SK-N-SH (cell line): ENCODE data around the gene MAML3. TPM values are rescaled to one million over a fixed set of nuclear protein-coding genes. Genes with fewer than 3 reads are reported as not detected.
A peak's percentile ranks its signal among the peaks of the same experiment; 100 is the strongest.

Experiments
- CTCF ChIA-PET: fragments of 300-600, 350-600 bp; formaldehyde crosslinking; extraction: SDS; loops from one replicate; lab custom pipeline; 2021; lab: Yijun Ruan, JAX
- POLR2A ChIA-PET: fragments of 350-600 bp; sonication (Branson Sonifier 250); formaldehyde crosslinking; extraction: SDS; loops from one replicate; lab custom pipeline; 2020; ENCODE audit warnings: antibody characterized with exemption, inconsistent platforms; lab: Yijun Ruan, JAX
- DNase-seq: peaks from one replicate; pipeline ENCODE4 v3.0.0; 2012
- H2AFZ ChIP-seq: fragments of 200-600 bp; sonication (generic); 2 replicates; pipeline ENCODE4 v1.8.1; 2016; ENCODE audit warnings: antibody characterized with exemption, mild to moderate bottlenecking, low read depth
- H3F3A ChIP-seq: fragments of 200-600 bp; sonication (generic); replicated peaks from 2 replicates; pipeline ENCODE3; 2016; ENCODE audit warnings: antibody characterized with exemption, mild to moderate bottlenecking; ENCODE audit not compliant: insufficient read depth
- H3K27ac ChIP-seq, 2 experiments: fragments of 200-500 bp in 1 of 2; fragments of 200-600 bp in 1 of 2; sonication (Bioruptor generic) in 1 of 2; sonication (generic), shearing (Covaris generic) in 1 of 2; 2 replicates each; pipeline versions ENCODE4 v1.5.1 to v1.6.1; 2014 to 2016; ENCODE audit warnings: low read depth in 2 of 2, inconsistent platforms in 1 of 2, low read length in 1 of 2, mild to moderate bottlenecking in 1 of 2, mixed read lengths in 1 of 2
- H3K27me3 ChIP-seq: fragments of 200-600 bp; sonication (generic), shearing (Covaris generic); 2 replicates; pipeline ENCODE4 v1.6.1; 2016; ENCODE audit warnings: mixed run types; ENCODE audit not compliant: insufficient read depth
- H3K36me3 ChIP-seq, 2 experiments: fragments of 200-500 bp in 1 of 2; fragments of 200-600 bp in 1 of 2; sonication (Bioruptor generic) in 1 of 2; sonication (generic) in 1 of 2; replicated peaks in 1 of 2; 2 replicates each; pipeline versions ENCODE3 to v1.5.1; 2014 to 2016; ENCODE audit warnings: low read length in 1 of 2, mild to moderate bottlenecking in 1 of 2; ENCODE audit not compliant: insufficient read depth in 2 of 2, control insufficient read depth in 1 of 2
- H3K4me1 ChIP-seq, 2 experiments: fragments of 200-500 bp in 1 of 2; fragments of 200-600 bp in 1 of 2; sonication (Bioruptor generic) in 1 of 2; sonication (generic), shearing (Covaris generic) in 1 of 2; 2 replicates each; pipeline versions ENCODE4 v1.5.1 to v1.6.1; 2014 to 2016; ENCODE audit warnings: low read depth in 1 of 2, low read length in 1 of 2, mixed run types in 1 of 2; ENCODE audit not compliant: insufficient read depth in 2 of 2, control insufficient read depth in 1 of 2
- H3K4me2 ChIP-seq: fragments of 200-600 bp; sonication (generic), shearing (Covaris generic); 2 replicates; pipeline ENCODE4 v1.6.1; 2017; ENCODE audit warnings: mixed run types
- H3K4me3 ChIP-seq, 2 experiments: fragments of 200-500 bp in 1 of 2; fragments of 200-600 bp in 1 of 2; sonication (Bioruptor generic) in 1 of 2; sonication (generic), shearing (Covaris generic) in 1 of 2; 2 replicates each; pipeline versions ENCODE4 v1.5.1 to v1.8.1; 2014 to 2016; ENCODE audit warnings: low read depth in 2 of 2, inconsistent platforms in 1 of 2, low read length in 1 of 2, mild to moderate bottlenecking in 1 of 2, mixed read lengths in 1 of 2, moderate library complexity in 1 of 2
- H3K79me2 ChIP-seq: fragments of 200-600 bp; sonication (generic); 2 replicates; pipeline ENCODE4 v1.8.1; 2017; ENCODE audit warnings: mild to moderate bottlenecking; ENCODE audit not compliant: insufficient read depth
- H3K9ac ChIP-seq: fragments of 200-600 bp; sonication (generic); 2 replicates; pipeline ENCODE4 v1.6.1; 2017; ENCODE audit warnings: mixed run types
- H3K9me2 ChIP-seq: fragments of 200-600 bp; sonication (generic); 2 replicates; pipeline ENCODE4 v1.6.1; 2017; ENCODE audit warnings: mixed run types
- H3K9me3 ChIP-seq: fragments of 200-600 bp; sonication (generic); 2 replicates; pipeline ENCODE4 v1.6.1; 2017; ENCODE audit warnings: mixed run types, mild to moderate bottlenecking, moderate library complexity
- H4K20me1 ChIP-seq: fragments of 200-600 bp; sonication (generic); 2 replicates; pipeline ENCODE4 v1.6.1; 2017; ENCODE audit warnings: mild to moderate bottlenecking, mixed run types; ENCODE audit not compliant: insufficient read depth
- CHD2 ChIP-seq: fragments of 150-350 bp; IDR thresholded peaks from 2 replicates; pipeline ENCODE4 v1.6.1; 2018; ENCODE audit warnings: low read length; ENCODE audit not compliant: partially characterized antibody
- EZH2phosphoT487 ChIP-seq: fragments of 200-600 bp; sonication (generic); IDR thresholded peaks from 2 replicates; pipeline ENCODE4 v1.6.1; 2017; ENCODE audit warnings: low read depth, mixed run types, mild to moderate bottlenecking, antibody characterized with exemption, moderate library complexity, borderline replicate concordance
- FOXJ3 ChIP-seq: sonication (generic); formaldehyde crosslinking; IDR thresholded peaks from 2 replicates; pipeline ENCODE4 v1.5.1; 2020; ENCODE audit warnings: mild to moderate bottlenecking, missing genetic modification reagents
- GATA2 ChIP-seq: sonication (generic); formaldehyde crosslinking; IDR thresholded peaks from 2 replicates; pipeline ENCODE4 v1.5.0; 2020; ENCODE audit warnings: mild to moderate bottlenecking, missing genetic modification reagents
- IRF3 ChIP-seq: fragments of 150-350 bp; IDR thresholded peaks from 2 replicates; pipeline ENCODE4 v1.6.1; 2016; ENCODE audit warnings: mild to moderate bottlenecking, low read depth, low read length
- JUND ChIP-seq: IDR thresholded peaks from 2 replicates; pipeline ENCODE4 v1.4.0; 2012
- MEF2A ChIP-seq: IDR thresholded peaks from 2 replicates; pipeline ENCODE4 v1.4.0; 2012; ENCODE audit warnings: low read depth, borderline replicate concordance
- POLR2AphosphoS5 ChIP-seq: IDR thresholded peaks from 2 replicates; pipeline ENCODE4 v1.6.1; 2012; ENCODE audit warnings: low read depth, low read length
- RCOR1 ChIP-seq: fragments of 150-350 bp; IDR thresholded peaks from 2 replicates; pipeline ENCODE4 v1.6.1; 2017; ENCODE audit warnings: antibody characterized with exemption, low read length
- SIN3A ChIP-seq: IDR thresholded peaks from 2 replicates; pipeline ENCODE4 v1.6.1; 2012; ENCODE audit warnings: low read depth, mild to moderate bottlenecking, low read length, moderate library complexity, borderline replicate concordance
- SMC3 ChIP-seq: IDR thresholded peaks from 2 replicates; pipeline ENCODE4 v1.6.1; 2012; ENCODE audit warnings: low read depth, low read length, improper control_type of control experiment
- TAF1 ChIP-seq: IDR thresholded peaks from 2 replicates; pipeline ENCODE4 v1.6.1; 2012; ENCODE audit warnings: low read depth, mild to moderate bottlenecking, low read length, moderate library complexity, borderline replicate concordance
- USF2 ChIP-seq: fragments of 150-350 bp; IDR thresholded peaks from 2 replicates; pipeline ENCODE4 v1.6.1; 2017; ENCODE audit warnings: antibody characterized with exemption, low read length, low read depth, borderline replicate concordance
- WGBS: methylation state at CpG from one replicate; pipeline ENCODE4 v1.1.6; 2017; ENCODE audit warnings: low lambda C conversion rate; 5-methylcytosine and 5-hydroxymethylcytosine counted together
- polyA plus RNA-seq, 3 experiments: library from polyadenylated mRNA; depleted of rRNA; stranded (reverse); fragments of >200 nt; gene quantifications; 2 replicates each; pipeline ENCODE4 v1.2.3, GENCODE V29; 2012

The MAML3 gene
- polyA plus RNA-seq, 1 of the 3 experiments (the other 2 are of a cell fraction), result 5.3 TPM

GRCh38 chr4:139839403-139840031 lies 314.5 kb downstream of the MAML3 start (continued):
- TF ChIP-seq TAF1, result no peak
- TF ChIP-seq SIN3A, result no peak
- TF ChIP-seq MEF2A, result no peak
- TF ChIP-seq RCOR1, result peak; percentile 78; the same call in 1 of the 2 replicates
- no peak for TF ChIP-seq EZH2phosphoT487
- TF ChIP-seq POLR2AphosphoS5, result no peak
- TF ChIP-seq GATA2 (CRISPR knock-in tag), result peak; percentile 72
- TF ChIP-seq SMC3, result no peak
- no peak for TF ChIP-seq JUND
- no peak for TF ChIP-seq IRF3

- TF ChIP-seq CHD2 (no peak), TAF1 (no peak), USF2 (no peak), FOXJ3 (CRISPR knock-in tag) (no peak), IRF3 (no peak), JUND (no peak)
- TF ChIP-seq, all 33 proteins: peak for 0
- H3K9me3 ChIP-seq, result no peaks in the 10 kb centered on the region
- no peak overlapping the region for H2AFZ ChIP-seq
- peaks cover 7 to 48% of the 10 kb centered on the region in 2 experiments; a peak in 3 of 4 replicates for H3K4me1 ChIP-seq
- H3K9me2 ChIP-seq, result no peaks in the 10 kb centered on the region
- ChIA-PET CTCF (interaction anchor here (0.6 kb wide), 1 partner anchor 112 kb away, joined by 3 read pairs; no protein-coding TSS in a partner anchor), POLR2A (interaction anchor here (0.6 kb wide), 2 partner anchors 54 to 288 kb away, joined by 7 to 8 read pairs; no protein-coding TSS in a partner anchor)
- no peaks in the 10 kb centered on the region for H3F3A ChIP-seq
- no peaks in the 10 kb centered on the region for H3K27me3 ChIP-seq
- H4K20me1 ChIP-seq, result no peaks in the 10 kb centered on the region
- H3K4me2 ChIP-seq, result no peak overlapping the region
- H3K4me3 ChIP-seq, result no peak overlapping the region
- no peaks in the 10 kb centered on the region for H3K36me3 ChIP-seq
- DNase-seq, result no peak
- no peak overlapping the region for H3K9ac ChIP-seq
- peak overlapping the region in 1 of 2 experiments; percentile 97; a peak in 2 of 4 replicates for H3K27ac ChIP-seq
- 80% methylated on average over 1 of the region's 3 CpGs for WGBS
- no peaks in the 10 kb centered on the region for H3K79me2 ChIP-seq
Observed at GRCh38 chr4:139838811-139839210, 315.2 kb downstream of the MAML3 start.
